GM12892 (cell line): ENCODE results near the gene NRARP.

ENCODE experiments used
- DNase-seq: peaks from one replicate; pipeline ENCODE4 v3.0.0; 2011; ENCODE audit not compliant: insufficient read length
- FAIRE-seq: peaks from 2 replicates; lab custom pipeline; 2011; peaks lifted over from hg19 to GRCh38; lab: Jason Lieb, UNC
- POLR2A ChIP-seq: IDR thresholded peaks from 2 replicates; pipeline ENCODE4 v1.6.1; 2011; ENCODE audit warnings: low read depth, low read length, control low read depth
- POLR2AphosphoS5 ChIP-seq: IDR thresholded peaks from 2 replicates; pipeline ENCODE4 v1.6.1; 2011; ENCODE audit warnings: low read depth, low read length, control low read depth
- TAF1 ChIP-seq: IDR thresholded peaks from 2 replicates; pipeline ENCODE4 v1.6.1; 2011; ENCODE audit warnings: low read depth, mild to moderate bottlenecking, control low read depth, low read length, borderline replicate concordance

NRARP gene

GRCh38 chr9:137293094-137293481 is 9.0 kb downstream of the NRARP start:
- FAIRE-seq: no peak
- no peak for TF ChIP-seq POLR2AphosphoS5
- TF ChIP-seq POLR2A: no peak
- no peak for TF ChIP-seq TAF1
- DNase-seq: no peak

DNA sequence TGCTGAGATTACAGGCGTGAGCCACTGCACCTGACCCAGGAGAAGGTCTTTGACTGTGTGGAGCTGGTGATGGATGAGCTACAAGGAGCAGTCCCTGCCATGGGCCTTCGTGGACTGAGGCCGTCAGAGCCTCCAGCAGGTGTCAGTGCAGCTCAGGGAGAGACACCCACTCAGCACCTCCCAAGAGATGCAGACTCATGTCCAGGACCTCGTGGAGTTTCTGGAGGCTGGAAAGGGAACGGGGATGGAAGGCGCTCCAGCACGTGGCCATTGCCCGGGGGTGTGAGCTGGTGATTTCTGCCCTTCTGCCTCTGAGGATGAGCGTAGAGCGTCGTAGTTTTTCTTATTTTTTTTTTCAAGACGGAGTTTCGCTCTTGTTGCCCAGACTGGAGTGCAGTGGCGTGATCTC is 15.1 kb downstream of the NRARP start:
- FAIRE-seq (no peak), DNase-seq (peak; percentile 61)
- TF ChIP-seq POLR2AphosphoS5 (no peak), POLR2A (no peak), TAF1 (no peak)

- DNase-seq: no peak
- no peak for TF ChIP-seq TAF1
- TF ChIP-seq POLR2AphosphoS5: no peak
- TF ChIP-seq POLR2A: no peak
- FAIRE-seq: no peak
Measured at GRCh38 chr9:137281345-137282116, 20.5 kb downstream of the NRARP start.

DNA sequence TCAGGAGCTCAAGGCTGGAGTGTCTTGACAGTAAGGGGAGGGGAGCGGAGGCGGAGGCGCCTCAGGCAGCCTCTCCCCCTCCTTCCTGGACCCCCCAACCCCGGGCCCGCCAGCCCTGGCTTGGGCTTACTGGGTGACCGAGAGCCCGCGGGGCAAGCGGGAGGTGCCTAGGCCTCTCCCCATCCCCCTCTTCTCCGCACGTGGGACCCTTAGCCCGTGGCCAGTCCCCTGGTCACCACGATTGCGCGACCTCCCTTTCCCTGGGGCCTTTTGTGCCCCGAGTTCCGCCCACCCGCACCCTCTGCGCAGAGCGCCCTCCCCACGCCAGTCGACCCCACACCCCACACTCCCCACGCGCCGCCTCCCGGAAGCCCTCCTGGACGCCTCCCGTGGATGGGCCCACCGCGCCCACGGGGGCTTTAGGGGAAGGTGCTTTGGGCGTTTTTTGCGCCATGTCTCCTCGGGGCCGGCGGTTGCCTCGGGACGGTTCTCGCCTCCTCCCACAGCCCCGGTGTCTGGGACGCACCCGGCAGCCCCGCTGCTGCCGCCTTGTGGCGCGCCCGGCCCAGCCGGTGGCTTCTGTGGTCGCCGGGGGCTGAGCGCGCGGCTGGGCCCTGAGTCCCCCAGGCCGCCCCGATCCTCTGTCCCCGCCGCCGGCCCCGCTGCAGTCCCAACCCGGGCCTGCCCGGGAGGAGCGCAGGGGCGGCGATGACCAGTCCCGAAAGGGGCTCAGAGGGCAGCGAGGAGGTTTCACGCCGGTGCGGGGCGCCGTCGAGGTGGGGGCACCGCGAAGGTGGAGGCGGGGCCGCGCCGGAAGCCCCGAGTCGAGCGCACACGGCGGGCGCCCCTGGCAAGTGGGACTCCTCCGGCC is 21.4 kb downstream of the NRARP start:
- no peak for FAIRE-seq
- DNase-seq: no peak
- TF ChIP-seq TAF1: no peak
- TF ChIP-seq POLR2AphosphoS5: no peak
- TF ChIP-seq POLR2A: no peak

- DNase-seq: no peak
- FAIRE-seq: no peak
- no peak for TF ChIP-seq POLR2A
- TF ChIP-seq TAF1: no peak
- TF ChIP-seq POLR2AphosphoS5: no peak
Measured at GRCh38 chr9:137279741-137280473, 22.2 kb downstream of the NRARP start.

DNA sequence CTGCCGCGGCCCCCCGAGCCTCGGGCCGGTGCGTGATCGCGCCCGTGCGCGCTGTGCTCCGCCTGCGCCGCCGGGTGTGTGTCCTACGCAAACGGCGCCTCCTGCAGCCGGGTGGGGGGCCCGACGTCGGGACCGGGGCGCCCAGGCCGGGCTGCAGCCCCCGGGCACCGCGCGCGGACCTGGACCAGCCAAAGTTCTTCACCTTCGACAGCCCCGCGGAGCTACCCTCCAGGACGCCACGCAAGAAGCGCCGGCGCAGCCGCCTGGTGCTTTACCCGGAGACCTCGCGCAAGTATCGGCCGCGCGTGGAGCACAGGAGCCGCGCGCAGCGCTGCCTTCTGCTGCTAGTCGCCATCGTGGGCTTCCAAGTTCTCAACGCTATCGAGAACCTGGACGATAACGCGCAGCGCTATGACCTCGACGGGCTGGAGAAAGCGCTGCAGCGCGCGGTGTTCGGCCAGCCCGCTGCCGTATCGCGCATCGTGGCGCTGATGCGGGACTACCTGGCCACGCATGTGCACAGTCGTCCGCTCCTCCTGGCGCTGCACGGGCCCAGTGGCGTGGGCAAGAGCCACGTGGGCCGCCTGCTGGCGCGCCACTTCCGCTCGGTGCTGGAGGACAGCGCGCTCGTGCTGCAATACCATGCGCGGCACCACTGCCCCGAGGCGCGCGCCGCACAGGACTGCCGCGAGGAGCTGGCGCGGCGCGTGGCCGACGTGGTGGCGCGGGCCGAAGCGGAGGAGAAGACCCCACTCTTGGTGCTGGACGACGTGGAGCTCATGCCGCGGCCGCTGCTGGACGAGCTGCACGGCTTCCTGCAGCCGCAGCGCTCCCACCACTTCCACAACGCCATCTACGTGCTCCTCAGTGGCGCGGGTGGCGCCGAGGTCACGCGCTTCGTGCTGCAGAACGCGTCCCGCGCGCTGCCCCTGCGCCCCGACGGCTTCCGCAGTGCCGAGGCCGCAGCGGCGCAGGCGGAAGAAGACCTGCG is 23.1 kb downstream of the NRARP start:
- FAIRE-seq (no peak), DNase-seq (no peak)
- TF ChIP-seq POLR2AphosphoS5 (no peak), TAF1 (no peak), POLR2A (no peak)

DNA sequence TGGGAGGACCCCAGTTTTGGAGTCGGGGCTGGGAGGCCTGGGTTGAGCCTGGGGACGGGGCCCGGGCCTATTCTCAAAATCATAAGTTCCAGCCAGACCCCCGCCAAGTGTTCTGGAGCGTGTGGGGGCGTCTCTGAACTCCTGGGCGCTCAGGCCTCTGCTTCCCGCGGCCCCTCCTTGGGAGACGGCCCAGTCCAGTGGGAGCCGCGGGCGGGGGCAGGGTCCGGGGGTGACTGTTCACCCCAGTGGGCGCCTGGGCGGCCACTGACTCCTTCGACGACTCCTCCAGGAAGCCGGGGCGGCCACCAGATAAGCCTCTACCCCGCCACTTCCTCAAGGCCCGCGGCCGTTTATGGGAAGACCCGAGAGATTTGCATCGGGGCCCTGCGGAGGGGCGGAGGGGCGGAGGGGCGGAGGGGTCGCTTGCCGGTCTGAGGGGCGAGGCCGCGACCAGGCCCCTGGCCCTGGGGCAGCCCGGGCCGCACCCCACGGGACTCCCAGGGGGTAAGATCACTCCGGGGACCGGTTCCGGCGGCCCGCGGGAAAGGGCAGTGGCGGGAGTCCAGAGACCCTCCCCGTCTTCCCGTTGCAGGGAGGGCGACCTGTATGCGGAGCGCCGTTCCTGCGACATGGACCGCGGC is 23.9 kb downstream of the NRARP start:
- no peak for TF ChIP-seq TAF1
- no peak for TF ChIP-seq POLR2A
- TF ChIP-seq POLR2AphosphoS5: no peak
- FAIRE-seq: peak; percentile 24
- DNase-seq: no peak

DNA sequence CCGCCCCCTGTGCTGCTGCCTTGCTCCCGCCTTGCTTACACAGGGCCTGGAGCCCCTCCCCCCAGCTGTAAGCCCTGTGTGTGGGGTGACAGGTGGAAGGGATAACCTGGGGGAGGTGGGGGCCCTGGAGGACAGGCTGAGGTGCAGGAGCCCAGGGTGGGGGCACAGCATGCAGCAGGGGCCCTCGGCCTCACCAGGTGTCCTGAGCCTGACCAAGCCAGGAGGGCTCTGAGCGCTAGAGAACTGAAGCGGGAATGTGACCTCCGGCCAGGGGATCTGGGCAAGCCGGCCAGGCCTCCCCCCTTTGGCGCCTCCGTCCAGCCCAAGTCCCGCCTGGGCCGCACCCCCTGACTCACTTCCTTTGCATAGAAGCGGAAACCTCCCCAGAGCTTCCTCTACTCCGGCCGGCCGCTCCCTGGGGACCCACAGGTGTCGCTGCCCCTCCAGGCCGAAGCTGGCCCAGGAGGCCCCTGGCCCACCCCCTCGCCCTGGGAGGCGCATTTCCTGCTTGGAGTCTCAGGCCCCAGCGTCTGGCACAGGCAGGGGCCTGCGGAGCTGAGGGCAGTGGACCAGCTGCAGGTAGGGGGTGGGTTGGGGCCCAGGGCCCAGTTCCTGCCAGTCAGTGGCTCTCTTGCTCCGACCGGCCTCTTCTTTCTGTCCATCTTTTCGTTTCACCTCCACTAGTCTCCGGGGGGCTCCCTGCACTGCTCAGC is 24.6 kb downstream of the NRARP start, which contains the start of gene TOR4A:
TSS of gene TOR4A (plus strand) at position 398 of the 713 bp plus-strand sequence. CDS start 964 bp downstream, outside the sequence.
- peak; percentile 92 for FAIRE-seq
- peak; percentile 77 for TF ChIP-seq POLR2AphosphoS5
- TF ChIP-seq TAF1: no peak
- peak; percentile 69 for TF ChIP-seq POLR2A
- DNase-seq: peak; percentile 91

- no peak for TF ChIP-seq POLR2A
- TF ChIP-seq POLR2AphosphoS5: no peak
- TF ChIP-seq TAF1: no peak
- DNase-seq: no peak
- FAIRE-seq: no peak
Measured at GRCh38 chr9:137276473-137277328, 25.4 kb downstream of the NRARP start.
